ENCODE results near the gene ATRN. TPM values are rescaled to one million over a fixed set of nuclear protein-coding genes. Genes with fewer than 3 reads are reported as not detected.

The ATRN gene
- total and polyA plus RNA-seq, 2 donors (not counting 1 experiment from before 2014, with no cell fraction given), result 5.8 to 19.5 TPM

DNA sequence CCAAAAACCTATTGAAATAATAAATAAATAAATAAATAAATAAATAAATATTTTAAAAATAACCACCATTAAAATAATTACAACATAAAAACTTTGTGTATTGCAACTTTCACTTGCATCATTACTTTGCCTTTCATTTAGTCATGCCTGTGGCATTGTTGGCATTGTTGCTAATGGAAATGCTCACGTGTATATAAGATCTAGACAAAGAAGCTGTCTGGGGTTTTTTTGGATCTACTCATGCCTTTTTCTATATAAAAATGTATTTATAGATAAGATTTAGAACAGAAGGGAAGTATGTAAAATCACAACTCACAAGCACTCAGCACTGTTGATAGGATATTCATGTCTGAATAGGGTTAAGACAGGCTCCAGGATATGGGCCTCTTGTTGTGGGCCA is 164.5 kb downstream of the ATRN start:
- H3K27me3 ChIP-seq (replicated peaks in 1 of 4; ENCODE audit: control extremely low read depth in 1 of 4, control insufficient read depth in 3 of 4, insufficient read depth in 4 of 4, low read length in 3 of 4), result no peaks in the 10 kb centered on the region
- H3K79me2 ChIP-seq (ENCODE audit: control insufficient read depth, insufficient read depth, low read length), result no peaks in the 10 kb centered on the region
- no peaks in the 10 kb centered on the region for H4K20me1 ChIP-seq (ENCODE audit: control insufficient read depth, insufficient read depth, low read length, poor library complexity, severe bottlenecking)
- ATAC-seq (ENCODE audit: low read depth) (no peak), DNase-seq (no peak)
- no peaks in the 10 kb centered on the region for H3K27me3 Mint-ChIP-seq
- intact Hi-C loops (cut with micrococcal nuclease), result no loop called here
- no peak overlapping the region for H3K4me3 ChIP-seq (ENCODE audit: control extremely low read depth in 1 of 5, extremely low read depth in 1 of 5, insufficient read depth in 1 of 5, low read depth in 2 of 5, low read length in 4 of 5)
- no peak overlapping the region for H2AFZ ChIP-seq (ENCODE audit: insufficient read depth, low read depth, low read length, poor library complexity, severe bottlenecking)
- TF ChIP-seq EZH2 (IDR thresholded peaks at IDR 0.05; ENCODE audit: borderline replicate concordance, insufficient read depth, low read depth, low read length, poor library complexity, severe bottlenecking), result no peak
- TF ChIP-seq, protein P1, sequence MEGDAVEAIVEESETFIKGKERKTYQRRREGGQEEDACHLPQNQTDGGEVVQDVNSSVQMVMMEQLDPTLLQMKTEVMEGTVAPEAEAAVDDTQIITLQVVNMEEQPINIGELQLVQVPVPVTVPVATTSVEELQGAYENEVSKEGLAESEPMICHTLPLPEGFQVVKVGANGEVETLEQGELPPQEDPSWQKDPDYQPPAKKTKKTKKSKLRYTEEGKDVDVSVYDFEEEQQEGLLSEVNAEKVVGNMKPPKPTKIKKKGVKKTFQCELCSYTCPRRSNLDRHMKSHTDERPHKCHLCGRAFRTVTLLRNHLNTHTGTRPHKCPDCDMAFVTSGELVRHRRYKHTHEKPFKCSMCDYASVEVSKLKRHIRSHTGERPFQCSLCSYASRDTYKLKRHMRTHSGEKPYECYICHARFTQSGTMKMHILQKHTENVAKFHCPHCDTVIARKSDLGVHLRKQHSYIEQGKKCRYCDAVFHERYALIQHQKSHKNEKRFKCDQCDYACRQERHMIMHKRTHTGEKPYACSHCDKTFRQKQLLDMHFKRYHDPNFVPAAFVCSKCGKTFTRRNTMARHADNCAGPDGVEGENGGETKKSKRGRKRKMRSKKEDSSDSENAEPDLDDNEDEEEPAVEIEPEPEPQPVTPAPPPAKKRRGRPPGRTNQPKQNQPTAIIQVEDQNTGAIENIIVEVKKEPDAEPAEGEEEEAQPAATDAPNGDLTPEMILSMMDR (IDR thresholded peaks at IDR 0.05), result no peak
- H3K4me2 ChIP-seq (replicated peaks; ENCODE audit: low read depth, low read length, poor library complexity, severe bottlenecking), result no peak overlapping the region
- no peak overlapping the region for H3K27ac ChIP-seq (ENCODE audit: low read length in 2 of 2)
- H3K4me3 Mint-ChIP-seq, result no peak overlapping the region
- no peaks in the 10 kb centered on the region for H3K4me1 Mint-ChIP-seq
- peaks cover 0 to 2% (median 0%) of the 10 kb centered on the region in 3 donors for H3K9me3 ChIP-seq (ENCODE audit: control extremely low read depth in 1 of 3, control insufficient read depth in 2 of 3, insufficient read depth in 1 of 3, low read length in 2 of 3)
- POLR2A ChIA-PET, result no interaction called here
- peaks cover 0 to 7% of the 10 kb centered on the region in 2 experiments for H3K36me3 ChIP-seq (replicated peaks in 1 of 2; ENCODE audit: control extremely low read depth in 1 of 2, control insufficient read depth in 1 of 2, extremely low read depth in 1 of 2, insufficient read depth in 2 of 2, low read length in 1 of 2)
- no peaks in the 10 kb centered on the region for H3K4me1 ChIP-seq (ENCODE audit: control insufficient read depth in 2 of 2, insufficient read depth in 2 of 2, low read length in 2 of 2)
- no peaks in the 10 kb centered on the region for H3K9me3 Mint-ChIP-seq (ENCODE audit: insufficient read depth)
- no peak overlapping the region for H3K9ac ChIP-seq (ENCODE audit: low read length)
- CTCF ChIA-PET, result no interaction called here
- no peak overlapping the region for H3K27ac Mint-ChIP-seq
- no CpG with 5 or more reads among the region's 1 CpG for WGBS (ENCODE audit: insufficient coverage)

DNA sequence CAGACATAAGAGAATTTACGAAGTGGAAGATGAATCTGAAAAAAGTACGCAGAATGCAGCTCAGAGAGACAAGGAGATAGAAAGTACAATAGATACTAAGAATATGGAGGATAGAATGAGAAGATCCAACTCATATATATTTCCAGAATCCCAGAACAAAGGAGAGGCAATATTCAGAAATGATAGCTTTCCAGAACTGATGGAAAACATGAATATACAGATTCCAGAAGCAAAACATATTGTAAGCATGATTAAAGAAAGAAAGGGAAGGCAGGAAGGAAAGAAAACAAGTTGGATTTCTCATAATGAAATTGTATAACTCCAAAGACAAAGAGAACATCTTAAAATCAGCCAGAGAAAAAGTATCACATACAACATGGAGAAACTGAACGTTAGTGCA is 169.4 kb downstream of the ATRN start:
- Histone ChIP-seq H3K9ac (ENCODE audit: low read length) (no peak overlapping the region), H2AFZ (ENCODE audit: insufficient read depth, low read depth, low read length, poor library complexity, severe bottlenecking) (no peak overlapping the region), H3K27me3 (replicated peaks in 1 of 4; ENCODE audit: control extremely low read depth in 1 of 4, control insufficient read depth in 3 of 4, insufficient read depth in 4 of 4, low read length in 3 of 4) (no peaks in the 10 kb centered on the region), H3K27ac (ENCODE audit: low read length in 2 of 2) (no peak overlapping the region), H3K79me2 (ENCODE audit: control insufficient read depth, insufficient read depth, low read length) (no peaks in the 10 kb centered on the region), H3K4me3 (ENCODE audit: control extremely low read depth in 1 of 5, extremely low read depth in 1 of 5, insufficient read depth in 1 of 5, low read depth in 2 of 5, low read length in 4 of 5) (no peak overlapping the region), H3K4me2 (replicated peaks; ENCODE audit: low read depth, low read length, poor library complexity, severe bottlenecking) (no peak overlapping the region), H3K4me1 (ENCODE audit: control insufficient read depth in 2 of 2, insufficient read depth in 2 of 2, low read length in 2 of 2) (no peaks in the 10 kb centered on the region), H4K20me1 (ENCODE audit: control insufficient read depth, insufficient read depth, low read length, poor library complexity, severe bottlenecking) (no peaks in the 10 kb centered on the region), H3K9me3 (ENCODE audit: control extremely low read depth in 1 of 3, control insufficient read depth in 2 of 3, insufficient read depth in 1 of 3, low read length in 2 of 3) (peaks cover 0 to 3% (median 0%) of the 10 kb centered on the region in 3 donors), H3K36me3 (replicated peaks in 1 of 2; ENCODE audit: control extremely low read depth in 1 of 2, control insufficient read depth in 1 of 2, extremely low read depth in 1 of 2, insufficient read depth in 2 of 2, low read length in 1 of 2) (peaks cover 0 to 7% of the 10 kb centered on the region in 2 experiments)
- Mint-ChIP-seq H3K4me1 (no peaks in the 10 kb centered on the region), H3K9me3 (ENCODE audit: insufficient read depth) (no peaks in the 10 kb centered on the region), H3K4me3 (no peak overlapping the region), H3K27me3 (no peaks in the 10 kb centered on the region), H3K27ac (no peak overlapping the region)
- POLR2A ChIA-PET, result no interaction called here
- TF ChIP-seq EZH2 (IDR thresholded peaks at IDR 0.05; ENCODE audit: borderline replicate concordance, insufficient read depth, low read depth, low read length, poor library complexity, severe bottlenecking), result no peak
- TF ChIP-seq, protein P1 (IDR thresholded peaks at IDR 0.05), result no peak
- intact Hi-C loops (cut with micrococcal nuclease), result no loop called here
- no CpG with 5 or more reads among the region's 3 CpGs for WGBS (ENCODE audit: insufficient coverage)
- CTCF ChIA-PET, result no interaction called here
- no peak for ATAC-seq (ENCODE audit: low read depth)
- no peak for DNase-seq

All from B cell (primary cell).